ENCODE results near the gene TMEFF2.

TMEFF2 gene

GRCh38 chr2:191957996-191958860, 236.5 kb downstream of the TMEFF2 start:
- CTCF ChIA-PET: interaction anchor here (1.1 kb wide), 1 partner anchor 38 kb away, joined by 3 read pairs; no protein-coding TSS in a partner anchor
- no peaks in the 10 kb centered on the region for H3K9me3 ChIP-seq (ENCODE audit: control insufficient read depth, insufficient read depth, low read depth, low read length)
- POLR2A ChIA-PET: no interaction called here
- no peaks in the 10 kb centered on the region; the same call in 1 of the 2 replicates for H3K4me1 ChIP-seq (ENCODE audit: control insufficient read depth, insufficient read depth, low read length)
- no peaks in the 10 kb centered on the region for H3K36me3 ChIP-seq (ENCODE audit: control insufficient read depth in 2 of 2, insufficient read depth in 1 of 2, low read length in 2 of 2)
- TF ChIP-seq, protein P1, sequence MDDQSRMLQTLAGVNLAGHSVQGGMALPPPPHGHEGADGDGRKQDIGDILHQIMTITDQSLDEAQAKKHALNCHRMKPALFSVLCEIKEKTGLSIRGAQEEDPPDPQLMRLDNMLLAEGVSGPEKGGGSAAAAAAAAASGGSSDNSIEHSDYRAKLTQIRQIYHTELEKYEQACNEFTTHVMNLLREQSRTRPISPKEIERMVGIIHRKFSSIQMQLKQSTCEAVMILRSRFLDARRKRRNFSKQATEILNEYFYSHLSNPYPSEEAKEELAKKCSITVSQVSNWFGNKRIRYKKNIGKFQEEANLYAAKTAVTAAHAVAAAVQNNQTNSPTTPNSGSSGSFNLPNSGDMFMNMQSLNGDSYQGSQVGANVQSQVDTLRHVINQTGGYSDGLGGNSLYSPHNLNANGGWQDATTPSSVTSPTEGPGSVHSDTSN (CRISPR knock-in tag; IDR thresholded peaks at IDR 0.05): no peak
- no peak for TF ChIP-seq ZNF626 (tag by site-specific recombination; IDR thresholded peaks at IDR 0.05)
- TF ChIP-seq HOXC10 (CRISPR knock-in tag; IDR thresholded peaks at IDR 0.05): no peak
- TF ChIP-seq ZBTB7A (tag by site-specific recombination; IDR thresholded peaks at IDR 0.05; ENCODE audit: low read depth): no peak
- TF ChIP-seq RBAK (tag by site-specific recombination; IDR thresholded peaks at IDR 0.05): no peak
- no peak for TF ChIP-seq ZFP37 (tag by site-specific recombination; IDR thresholded peaks at IDR 0.05)
- TF ChIP-seq ZNF514 (tag by site-specific recombination; IDR thresholded peaks at IDR 0.05): no peak
- TF ChIP-seq ZNF701 (tag by site-specific recombination; IDR thresholded peaks at IDR 0.05): no peak
- no peak for TF ChIP-seq ZNF473 (tag by site-specific recombination; IDR thresholded peaks at IDR 0.05)
- TF ChIP-seq ZSCAN16 (tag by site-specific recombination; IDR thresholded peaks at IDR 0.05): no peak
- no peak for TF ChIP-seq KLF16 (tag by site-specific recombination; IDR thresholded peaks at IDR 0.05)
- H3K4me3 ChIP-seq (ENCODE audit: low read depth, low read length): no peak overlapping the region
- H3K27ac ChIP-seq (ENCODE audit: extremely low read depth, low read depth, low read length): no peak overlapping the region

DNA sequence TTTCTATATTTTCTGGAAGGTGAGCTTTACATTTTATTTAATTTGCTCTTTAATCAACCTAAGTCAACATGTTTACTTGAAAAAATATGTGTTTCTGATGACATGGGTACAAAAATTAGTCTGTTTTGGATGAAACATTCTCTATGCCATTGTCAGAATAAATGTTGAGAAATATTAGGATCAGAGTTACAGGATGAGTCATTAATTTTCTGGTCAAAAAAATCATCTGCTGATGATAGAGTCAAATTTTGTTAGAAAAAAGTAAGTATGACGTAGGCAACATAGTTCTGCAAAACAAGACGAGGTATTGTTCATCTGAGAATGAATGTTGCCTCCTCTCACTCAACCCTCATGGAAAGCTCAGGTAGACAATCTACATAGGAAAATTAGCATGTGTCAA, 240.3 kb downstream of the TMEFF2 start:
- no peak overlapping the region for H3K27ac ChIP-seq (ENCODE audit: extremely low read depth, low read depth, low read length)
- POLR2A ChIA-PET: no interaction called here
- CTCF ChIA-PET: no interaction called here
- no peak overlapping the region for H3K4me3 ChIP-seq (ENCODE audit: low read depth, low read length)
- no peaks in the 10 kb centered on the region for H3K4me1 ChIP-seq (ENCODE audit: control insufficient read depth, insufficient read depth, low read length)
- no peaks in the 10 kb centered on the region for H3K36me3 ChIP-seq (ENCODE audit: control insufficient read depth in 2 of 2, insufficient read depth in 1 of 2, low read length in 2 of 2)
- H3K9me3 ChIP-seq (ENCODE audit: control insufficient read depth, insufficient read depth, low read depth, low read length): no peaks in the 10 kb centered on the region
- no peak for TF ChIP-seq ZNF274 (IDR thresholded peaks at IDR 0.05; ENCODE audit: low read length)
- no peak for TF ChIP-seq ZNF274 (tag by site-specific recombination; IDR thresholded peaks at IDR 0.05; ENCODE audit: borderline replicate concordance)
- no peak for TF ChIP-seq ZNF341 (tag by site-specific recombination; IDR thresholded peaks at IDR 0.05; ENCODE audit: low read depth)
- no peak for TF ChIP-seq KLF8 (tag by site-specific recombination; IDR thresholded peaks at IDR 0.05)

DNA sequence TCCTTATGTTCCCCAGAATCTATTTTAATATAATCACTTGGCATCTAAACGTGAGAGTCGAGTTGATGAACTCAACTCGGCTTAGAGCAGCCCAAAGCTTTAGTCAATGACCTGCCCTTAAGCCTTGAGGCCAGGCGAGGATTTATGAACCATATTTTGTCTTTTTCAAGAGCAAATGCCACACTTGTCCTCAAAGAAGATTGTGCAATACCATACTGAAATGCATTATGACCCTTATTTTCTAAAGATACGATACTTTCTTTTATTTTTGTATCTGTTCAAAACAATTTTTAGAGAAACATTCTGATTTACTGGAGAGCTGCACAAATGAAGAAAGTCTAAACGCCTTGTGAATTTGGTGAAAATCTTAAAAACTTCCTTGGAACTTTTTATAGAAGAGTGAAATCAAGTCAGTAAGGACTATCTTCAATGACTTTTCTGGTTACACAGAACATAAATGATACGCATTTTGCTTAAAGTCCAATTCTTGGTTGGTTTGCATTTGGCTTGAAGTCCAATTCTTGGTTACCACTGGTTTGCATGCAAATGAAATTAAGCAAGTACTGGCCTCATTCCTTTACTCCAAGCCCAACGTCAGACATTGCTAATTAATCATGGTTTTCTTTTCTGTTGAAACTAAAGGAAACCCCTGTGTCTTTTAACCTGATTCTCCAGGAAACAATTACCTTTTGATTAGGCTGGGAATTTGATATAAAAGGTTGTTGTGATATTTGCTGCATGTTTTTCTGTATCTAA, 242.0 kb downstream of the TMEFF2 start:
- ChIA-PET CTCF (no interaction called here), POLR2A (no interaction called here)
- TF ChIP-seq GLIS1 (tag by site-specific recombination; IDR thresholded peaks at IDR 0.05): no peak
- TF ChIP-seq TSHZ1 (tag by site-specific recombination; IDR thresholded peaks at IDR 0.05; ENCODE audit: borderline replicate concordance): no peak
- no peak for TF ChIP-seq AEBP2 (tag by site-specific recombination; IDR thresholded peaks at IDR 0.05; ENCODE audit: borderline replicate concordance)

More for the DNA sequence above, 242.0 kb downstream of the TMEFF2 start:
- Histone ChIP-seq H3K36me3 (ENCODE audit: control insufficient read depth in 2 of 2, insufficient read depth in 1 of 2, low read length in 2 of 2) (no peaks in the 10 kb centered on the region), H3K9me3 (ENCODE audit: control insufficient read depth, insufficient read depth, low read depth, low read length) (no peaks in the 10 kb centered on the region), H3K27ac (ENCODE audit: extremely low read depth, low read depth, low read length) (no peak overlapping the region), H3K4me3 (ENCODE audit: low read depth, low read length) (no peak overlapping the region), H3K4me1 (ENCODE audit: control insufficient read depth, insufficient read depth, low read length) (no peaks in the 10 kb centered on the region)

Measured in HEK293 (cell line).